Dedifferentiated amniotic fluid mesenchymal stem cell (primary cell): Measurements from ENCODE around the gene QRSL1.
"Not testable (repeated sequence)": the region's sequence is repeated elsewhere in the genome, so short reads cannot be mapped to it uniquely, and the experiment has no call there.

Source experiments
- DNase-seq: peaks from one replicate; pipeline ENCODE4 v3.0.0-alpha.2; 2016; ENCODE audit errors: extremely low spot score

Gene QRSL1

DNA sequence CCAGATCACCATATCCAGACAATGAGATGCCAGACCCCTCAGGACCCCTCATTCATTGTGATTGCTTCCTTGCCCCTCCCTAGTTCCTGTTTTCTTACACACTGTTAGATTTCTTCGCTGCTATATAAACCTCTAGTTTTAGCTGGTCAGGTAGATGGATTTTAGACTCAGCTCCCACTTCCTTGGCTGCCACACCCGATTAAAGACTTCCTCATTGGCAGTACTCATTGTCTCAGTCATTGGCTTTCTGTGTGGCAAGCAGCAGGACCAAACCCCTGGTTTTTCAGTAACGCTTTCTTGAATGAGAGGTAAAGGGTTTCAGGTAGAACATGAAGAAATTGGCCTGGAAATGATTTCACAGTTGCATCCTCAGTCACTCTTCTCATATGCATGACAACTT lies 47.9 kb downstream of the QRSL1 start:
- DNase-seq, result no peak

- no peak for DNase-seq
These were observed 54.6 kb downstream of the QRSL1 start for GRCh38 chr6:106684011-106684410.

DNA sequence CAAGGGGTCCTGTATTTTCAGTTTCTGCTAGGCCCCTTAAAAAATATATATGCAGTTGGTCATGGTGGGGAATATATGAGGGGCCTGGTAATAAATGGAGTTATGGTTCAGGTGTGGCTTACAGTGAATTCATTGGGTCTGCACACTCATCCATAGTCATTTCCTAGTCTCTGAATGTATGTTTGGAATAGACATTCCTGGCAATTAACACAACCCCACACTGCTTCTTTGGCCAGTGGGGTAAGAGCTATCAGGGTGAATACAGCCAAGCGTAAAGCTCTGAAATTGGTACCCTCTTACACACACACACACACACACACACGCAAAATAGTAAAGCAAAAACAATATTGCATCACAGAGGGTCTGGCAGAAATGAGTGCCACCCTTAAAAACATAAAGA lies 56.5 kb downstream of the QRSL1 start:
- DNase-seq, result no peak

GRCh38 chr6:106688177-106688951 lies 59.0 kb downstream of the QRSL1 start:
- no peak for DNase-seq

GRCh38 chr6:106692112-106692818 lies 62.9 kb downstream of the QRSL1 start:
- DNase-seq, result peak; percentile 67

GRCh38 chr6:106692819-106693208 lies 63.4 kb downstream of the QRSL1 start:
- no peak for DNase-seq

DNA sequence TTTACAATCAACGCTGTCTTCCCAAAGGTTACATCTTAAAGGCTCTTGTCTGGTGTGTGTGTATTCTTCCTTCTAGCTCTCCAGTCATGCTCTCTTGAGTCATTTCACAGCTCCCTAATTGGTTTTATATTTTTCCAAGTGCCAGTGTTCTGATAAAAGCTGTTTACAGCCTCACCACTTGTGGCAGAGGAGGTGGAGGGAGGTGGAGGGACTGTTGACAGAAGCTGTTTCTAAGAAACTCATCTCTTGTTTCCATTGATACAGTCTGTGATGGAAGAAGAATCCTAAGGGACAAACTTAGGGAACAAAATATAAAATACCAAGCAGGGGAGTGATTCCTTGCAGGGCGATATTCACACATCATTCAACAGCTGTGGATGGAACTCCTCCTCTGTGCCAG lies 64.0 kb downstream of the QRSL1 start:
- no peak for DNase-seq

DNA sequence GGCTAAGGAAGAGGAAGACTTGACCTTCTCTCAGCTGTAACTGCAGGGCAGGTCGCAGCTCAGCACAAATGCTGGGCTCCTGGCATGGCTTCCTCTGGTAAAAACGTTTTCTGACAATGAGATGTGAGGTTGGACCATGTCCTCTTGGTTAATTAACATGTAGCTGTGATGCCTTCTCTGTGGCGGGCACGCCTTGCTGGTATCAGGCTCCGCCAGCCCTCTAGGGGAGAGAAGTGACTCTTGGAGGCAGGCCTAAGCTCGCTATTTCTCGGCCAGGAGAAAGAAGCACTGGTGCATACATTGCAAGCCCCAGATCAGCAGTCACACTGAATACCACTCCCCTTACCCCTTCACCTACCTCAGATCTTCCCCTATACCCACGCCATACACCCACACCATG lies 65.0 kb downstream of the QRSL1 start:
- no peak for DNase-seq

DNA sequence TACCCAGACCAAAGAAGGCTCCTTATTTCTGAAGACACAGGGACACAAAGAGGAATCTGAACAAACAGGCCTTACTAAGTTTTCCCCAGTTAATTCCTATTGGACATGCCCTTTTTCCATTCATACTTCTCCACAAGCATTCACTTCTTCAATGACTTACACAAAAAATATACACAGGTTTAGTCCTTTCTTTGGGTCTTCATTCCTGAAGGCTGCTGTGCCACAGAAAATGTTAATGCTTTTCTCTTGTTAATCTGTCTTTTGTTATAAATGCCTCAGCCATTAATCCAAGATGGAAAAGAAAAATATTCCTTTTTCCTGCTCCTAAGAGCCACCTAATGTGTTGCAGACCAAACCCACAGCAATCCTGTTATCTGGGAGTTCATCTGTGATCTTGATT lies 71.2 kb downstream of the QRSL1 start:
- no peak for DNase-seq

- DNase-seq, result not testable (repeated sequence)
These were observed 71.8 kb downstream of the QRSL1 start for GRCh38 chr6:106701201-106701600.

- no peak for DNase-seq
These were observed 72.7 kb downstream of the QRSL1 start for GRCh38 chr6:106702046-106702445.

- DNase-seq, result no peak
These were observed 73.2 kb downstream of the QRSL1 start for GRCh38 chr6:106702451-106703110.

- no peak for DNase-seq
These were observed 74.9 kb downstream of the QRSL1 start for GRCh38 chr6:106704327-106704726.

GRCh38 chr6:106705156-106705555 lies 75.8 kb downstream of the QRSL1 start:
- DNase-seq, result no peak

GRCh38 chr6:106710580-106710979 lies 81.2 kb downstream of the QRSL1 start:
- no peak for DNase-seq

DNA sequence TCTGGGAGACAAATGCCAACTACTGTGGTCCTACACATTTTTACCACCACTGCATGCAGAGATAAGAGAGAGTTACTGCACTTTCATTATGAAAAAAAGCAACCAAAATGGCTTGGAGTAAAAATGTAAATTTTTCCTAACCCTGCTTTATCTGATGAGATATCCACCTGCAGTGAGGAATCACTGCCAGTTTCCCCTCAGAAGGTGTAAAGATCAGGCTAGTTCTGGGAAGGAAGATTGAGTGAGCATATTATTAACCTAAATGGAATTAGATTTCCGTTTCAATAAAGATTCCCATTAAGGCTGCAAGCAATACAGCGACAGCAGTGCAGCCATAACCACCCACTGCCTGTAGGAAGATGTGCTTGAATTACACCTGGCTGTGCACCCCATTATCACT lies 84.9 kb downstream of the QRSL1 start:
- no peak for DNase-seq

DNA sequence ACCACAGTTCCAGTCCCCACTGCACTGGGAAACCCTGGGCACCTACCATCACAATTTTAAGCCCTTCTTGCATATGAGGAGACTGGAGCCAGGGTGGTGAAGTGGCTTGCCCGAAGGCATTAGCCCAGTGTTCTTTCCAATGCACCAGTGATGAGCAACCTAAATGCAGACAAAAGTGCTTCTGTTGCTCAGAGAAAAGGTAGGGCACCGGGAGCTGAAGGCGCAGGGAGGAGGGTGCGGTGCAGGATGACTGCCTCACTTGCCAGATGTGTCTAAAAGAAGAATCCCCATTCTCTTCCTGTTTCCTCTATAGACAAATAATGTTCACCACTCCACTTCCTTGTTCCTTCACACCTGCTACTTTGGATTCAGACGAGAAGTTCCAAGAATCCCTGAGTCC lies 86.5 kb downstream of the QRSL1 start:
- DNase-seq, result no peak

GRCh38 chr6:106716966-106717365 lies 87.6 kb downstream of the QRSL1 start:
- DNase-seq, result no peak
